ENCODE data around the gene HS3ST2.
"Not testable (repeated sequence)": the region's sequence is repeated elsewhere in the genome, so short reads cannot be mapped to it uniquely, and the experiment has no call there.

The HS3ST2 gene

GRCh38 chr16:22789281-22789945 lies 24.5 kb upstream of the HS3ST2 start:
- H3K27me3 Mint-ChIP-seq = peaks cover 16 to 33% of the 10 kb centered on the region in 2 donors
- no peak for DNase-seq
- no peaks in the 10 kb centered on the region for H3K4me1 Mint-ChIP-seq
- peaks cover 7 to 13% of the 10 kb centered on the region in 2 donors for H3K9me3 Mint-ChIP-seq
- H3K36me3 Mint-ChIP-seq = no peaks in the 10 kb centered on the region
- no peak overlapping the region for H3K4me3 Mint-ChIP-seq
- no peak for ATAC-seq (replicated peaks)
- no peak overlapping the region for H3K27ac Mint-ChIP-seq

GRCh38 chr16:22797551-22797950 lies 16.4 kb upstream of the HS3ST2 start:
- peaks cover 36 to 39% of the 10 kb centered on the region in 2 donors for H3K27me3 Mint-ChIP-seq
- no peak overlapping the region for H3K27ac Mint-ChIP-seq
- peaks cover 3 to 6% of the 10 kb centered on the region in 2 donors for H3K4me1 Mint-ChIP-seq
- ATAC-seq (replicated peaks) (no peak), DNase-seq (no peak)
- peaks cover 8 to 11% of the 10 kb centered on the region in 2 donors for H3K9me3 Mint-ChIP-seq
- H3K4me3 Mint-ChIP-seq = no peak overlapping the region
- no peaks in the 10 kb centered on the region for H3K36me3 Mint-ChIP-seq

- H3K4me1 Mint-ChIP-seq = peaks cover 3 to 6% of the 10 kb centered on the region in 2 donors
- peaks cover 2 to 8% of the 10 kb centered on the region in 2 donors for H3K9me3 Mint-ChIP-seq
- no peak overlapping the region for H3K4me3 Mint-ChIP-seq
- no peak for ATAC-seq (replicated peaks)
- H3K27me3 Mint-ChIP-seq = peaks cover 37 to 41% of the 10 kb centered on the region in 2 donors
- H3K36me3 Mint-ChIP-seq = no peaks in the 10 kb centered on the region
- H3K27ac Mint-ChIP-seq = no peak overlapping the region
- no peak for DNase-seq
Observed at GRCh38 chr16:22799113-22799512, 14.8 kb upstream of the HS3ST2 start.

GRCh38 chr16:22804893-22805292 lies 9.1 kb upstream of the HS3ST2 start:
- Mint-ChIP-seq H3K27ac (no peak overlapping the region), H3K36me3 (no peaks in the 10 kb centered on the region), H3K4me3 (no peak overlapping the region), H3K27me3 (peaks cover 19 to 23% of the 10 kb centered on the region in 2 donors), H3K4me1 (no peaks in the 10 kb centered on the region), H3K9me3 (no peaks in the 10 kb centered on the region)
- no peak for DNase-seq
- ATAC-seq (replicated peaks) = no peak

GRCh38 chr16:22805326-22805725 lies 8.6 kb upstream of the HS3ST2 start:
- ATAC-seq (replicated peaks) = no peak

GRCh38 chr16:22806811-22807210 lies 7.2 kb upstream of the HS3ST2 start:
- Mint-ChIP-seq H3K9me3 (no peaks in the 10 kb centered on the region), H3K27me3 (peaks cover 19 to 32% of the 10 kb centered on the region in 2 donors)
- ATAC-seq (replicated peaks) = no peak

More at GRCh38 chr16:22805326-22805725, 8.6 kb upstream of the HS3ST2 start:
- no peak overlapping the region for H3K27ac Mint-ChIP-seq
- peaks cover 19 to 23% of the 10 kb centered on the region in 2 donors for H3K27me3 Mint-ChIP-seq
- no peak overlapping the region for H3K4me3 Mint-ChIP-seq
- no peak for DNase-seq
- no peaks in the 10 kb centered on the region for H3K36me3 Mint-ChIP-seq
- no peaks in the 10 kb centered on the region for H3K9me3 Mint-ChIP-seq
- no peaks in the 10 kb centered on the region for H3K4me1 Mint-ChIP-seq

GRCh38 chr16:22810226-22810625 lies 3.7 kb upstream of the HS3ST2 start:
- Mint-ChIP-seq H3K4me3 (no peak overlapping the region), H3K27ac (no peak overlapping the region), H3K4me1 (peaks cover 8 to 11% of the 10 kb centered on the region in 2 donors), H3K36me3 (peaks cover 0 to 4% of the 10 kb centered on the region in 2 donors), H3K27me3 (peaks cover 28 to 52% of the 10 kb centered on the region in 2 donors), H3K9me3 (no peaks in the 10 kb centered on the region)
- ATAC-seq (replicated peaks) (no peak), DNase-seq (no peak)

More at GRCh38 chr16:22806811-22807210, 7.2 kb upstream of the HS3ST2 start:
- no peak overlapping the region for H3K4me3 Mint-ChIP-seq
- no peak for DNase-seq
- no peaks in the 10 kb centered on the region for H3K36me3 Mint-ChIP-seq
- no peaks in the 10 kb centered on the region for H3K4me1 Mint-ChIP-seq
- H3K27ac Mint-ChIP-seq = no peak overlapping the region

GRCh38 chr16:22813223-22813947 lies 577 bp upstream of the HS3ST2 start:
- Mint-ChIP-seq H3K4me1 (peaks cover 8 to 11% of the 10 kb centered on the region in 2 donors), H3K27ac (peak overlapping the region; percentile 56), H3K36me3 (peaks cover 0 to 4% of the 10 kb centered on the region in 2 donors), H3K27me3 (peaks cover 46 to 64% of the 10 kb centered on the region in 2 donors), H3K9me3 (no peaks in the 10 kb centered on the region), H3K4me3 (peak overlapping the region; percentile 57 to 59)
- DNase-seq (peak; percentile 13), ATAC-seq (replicated peaks) (peak; percentile 57 to 62)

GRCh38 chr16:22814711-22815105 lies 746 bp downstream of the HS3ST2 start:
- Mint-ChIP-seq H3K9me3 (peaks cover 4% of the 10 kb centered on the region in 2 donors), H3K27me3 (peaks cover 43 to 55% of the 10 kb centered on the region in 2 donors), H3K27ac (no peak overlapping the region), H3K4me3 (peak overlapping the region in 1 of 2 donors; percentile 59), H3K36me3 (peaks cover 0 to 4% of the 10 kb centered on the region in 2 donors), H3K4me1 (peaks cover 8 to 11% of the 10 kb centered on the region in 2 donors)
- ATAC-seq (replicated peaks) (no peak), DNase-seq (no peak)

GRCh38 chr16:22815863-22816262 lies 1.9 kb downstream of the HS3ST2 start:
- H3K4me1 Mint-ChIP-seq = peaks cover 8 to 11% of the 10 kb centered on the region in 2 donors
- peaks cover 4% of the 10 kb centered on the region in 2 donors for H3K9me3 Mint-ChIP-seq
- H3K36me3 Mint-ChIP-seq = peaks cover 0 to 4% of the 10 kb centered on the region in 2 donors
- DNase-seq = no peak
- no peak overlapping the region for H3K4me3 Mint-ChIP-seq
- no peak for ATAC-seq (replicated peaks)
- H3K27me3 Mint-ChIP-seq = peaks cover 43 to 55% of the 10 kb centered on the region in 2 donors
- no peak overlapping the region for H3K27ac Mint-ChIP-seq

GRCh38 chr16:22816475-22816874 lies 2.5 kb downstream of the HS3ST2 start:
- Mint-ChIP-seq H3K4me1 (peaks cover 8 to 11% of the 10 kb centered on the region in 2 donors), H3K27ac (no peak overlapping the region), H3K9me3 (peaks cover 4% of the 10 kb centered on the region in 2 donors), H3K4me3 (no peak overlapping the region), H3K27me3 (peaks cover 43 to 50% of the 10 kb centered on the region in 2 donors), H3K36me3 (peaks cover 0 to 4% of the 10 kb centered on the region in 2 donors)
- ATAC-seq (replicated peaks) (no peak), DNase-seq (no peak)

GRCh38 chr16:22818736-22819135 lies 4.8 kb downstream of the HS3ST2 start:
- not testable (repeated sequence) for H3K36me3 Mint-ChIP-seq; DNase-seq; H3K4me1 Mint-ChIP-seq; H3K27ac Mint-ChIP-seq; H3K9me3 Mint-ChIP-seq; ATAC-seq (replicated peaks); H3K4me3 Mint-ChIP-seq
- H3K27me3 Mint-ChIP-seq = peaks cover 25 to 29% of the 10 kb centered on the region in 2 donors

- Mint-ChIP-seq H3K36me3 (no peaks in the 10 kb centered on the region), H3K4me1 (no peaks in the 10 kb centered on the region), H3K4me3 (no peak overlapping the region), H3K9me3 (no peaks in the 10 kb centered on the region), H3K27me3 (peaks cover 12 to 36% of the 10 kb centered on the region in 2 donors), H3K27ac (no peak overlapping the region)
- ATAC-seq (replicated peaks) = no peak
- no peak for DNase-seq
Observed at GRCh38 chr16:22838681-22839080, 24.7 kb downstream of the HS3ST2 start.

GRCh38 chr16:22842031-22842430 lies 28.1 kb downstream of the HS3ST2 start:
- not testable (repeated sequence) for H3K27ac Mint-ChIP-seq; H3K4me3 Mint-ChIP-seq; DNase-seq; H3K4me1 Mint-ChIP-seq; H3K36me3 Mint-ChIP-seq; ATAC-seq (replicated peaks); H3K9me3 Mint-ChIP-seq
- peaks cover 33 to 40% of the 10 kb centered on the region in 2 donors for H3K27me3 Mint-ChIP-seq

- Mint-ChIP-seq H3K9me3 (no peaks in the 10 kb centered on the region), H3K27me3 (peaks cover 34 to 49% of the 10 kb centered on the region in 2 donors), H3K27ac (no peak overlapping the region), H3K36me3 (no peaks in the 10 kb centered on the region), H3K4me1 (no peaks in the 10 kb centered on the region), H3K4me3 (no peak overlapping the region)
- ATAC-seq (replicated peaks) (no peak), DNase-seq (no peak)
Observed at GRCh38 chr16:22843122-22843521, 29.2 kb downstream of the HS3ST2 start.

Measured in stimulated activated naive B cell treated with anti-CD40 and anti-IgM and Interleukin-4, amounts not matched to agents 10 μg/mL and 1 μg/mL and 100 μg/mL, for 72 hours (primary cell).